ENCODE results near the gene SPATA13.
"Not testable (repeated sequence)": the region's sequence is repeated elsewhere in the genome, so short reads cannot be mapped to it uniquely, and the experiment has no call there.

The SPATA13 gene

DNA sequence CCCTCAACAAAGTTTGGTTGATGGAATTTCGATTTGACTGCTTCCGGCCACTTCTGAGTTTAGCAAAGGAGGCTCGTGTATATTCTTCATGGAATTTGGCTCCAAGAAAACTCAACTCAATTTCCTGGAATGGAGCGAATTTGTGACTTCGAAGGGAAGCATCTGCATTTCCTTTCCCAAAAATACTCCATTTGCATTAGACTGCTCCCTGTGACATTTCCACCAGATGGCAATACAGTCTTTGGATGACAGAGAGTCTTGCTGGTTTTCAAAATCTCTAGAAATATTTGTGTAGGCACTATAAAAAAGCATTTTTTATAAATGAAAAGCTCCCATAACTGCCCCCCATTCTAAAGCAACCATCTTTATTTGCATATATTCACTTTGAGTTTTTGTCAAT is 152.9 kb downstream of the SPATA13 start:
- DNase-seq (ENCODE audit: low read depth): no peak

DNA sequence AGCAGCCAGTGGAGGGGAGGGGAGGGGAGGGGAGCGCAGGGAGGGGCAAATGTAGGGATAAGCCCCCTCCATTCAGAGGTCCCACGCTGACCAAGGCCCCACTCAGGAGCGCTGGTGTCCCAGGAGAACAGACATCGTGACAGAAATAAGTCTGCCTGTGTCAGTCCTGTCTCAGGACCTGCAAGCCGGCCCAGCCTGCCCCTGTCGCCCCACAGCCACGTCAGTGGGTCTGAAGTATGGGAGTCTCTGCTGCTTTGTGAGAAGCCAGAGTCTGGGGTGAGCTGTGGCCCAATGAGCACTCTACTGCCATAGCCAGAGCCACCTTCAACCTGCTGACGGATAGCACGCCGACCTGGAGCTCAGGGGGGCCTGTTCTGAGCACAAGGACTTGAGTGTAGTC is 157.3 kb downstream of the SPATA13 start:
- DNase-seq (ENCODE audit: low read depth): not testable (repeated sequence)

DNA sequence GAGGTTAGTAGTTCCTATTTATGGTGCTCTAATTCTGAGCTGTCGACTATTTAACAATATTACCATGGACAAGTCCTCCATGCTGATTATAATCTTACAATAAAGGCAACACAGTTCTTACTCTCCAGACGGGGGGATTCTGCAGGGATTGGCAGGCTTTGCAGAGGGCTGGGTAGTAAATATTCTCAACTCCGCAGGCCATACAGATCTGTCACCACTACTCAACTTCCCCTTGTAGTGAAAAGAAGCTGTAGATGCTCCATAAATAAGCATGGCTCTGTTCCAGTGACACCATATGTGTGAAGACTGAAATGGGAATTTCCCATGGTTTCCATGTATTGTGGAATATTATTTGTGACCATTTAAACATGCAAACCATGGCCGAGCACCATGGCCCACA is 158.4 kb downstream of the SPATA13 start:
- not testable (repeated sequence) for DNase-seq (ENCODE audit: low read depth)

DNA sequence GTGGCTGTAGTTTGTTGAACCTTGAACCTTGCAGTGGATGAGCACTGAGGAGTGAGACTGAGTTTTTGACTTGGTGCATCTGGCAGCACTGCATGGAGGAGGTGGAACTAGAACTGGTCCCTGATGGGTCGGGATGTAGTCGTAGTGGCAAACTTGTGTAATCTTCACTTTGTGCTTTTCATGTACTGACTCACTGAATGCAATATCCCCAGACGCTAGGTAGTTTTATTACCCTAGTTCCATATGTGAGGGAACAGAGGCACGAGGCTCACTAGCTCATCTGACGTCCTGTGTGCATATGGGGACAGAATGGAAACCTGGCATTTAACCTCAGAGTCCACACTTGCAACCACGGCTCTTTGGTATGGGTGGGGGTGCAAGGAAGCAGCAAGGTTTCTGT is 159.1 kb downstream of the SPATA13 start:
- DNase-seq (ENCODE audit: low read depth): not testable (repeated sequence)

DNA sequence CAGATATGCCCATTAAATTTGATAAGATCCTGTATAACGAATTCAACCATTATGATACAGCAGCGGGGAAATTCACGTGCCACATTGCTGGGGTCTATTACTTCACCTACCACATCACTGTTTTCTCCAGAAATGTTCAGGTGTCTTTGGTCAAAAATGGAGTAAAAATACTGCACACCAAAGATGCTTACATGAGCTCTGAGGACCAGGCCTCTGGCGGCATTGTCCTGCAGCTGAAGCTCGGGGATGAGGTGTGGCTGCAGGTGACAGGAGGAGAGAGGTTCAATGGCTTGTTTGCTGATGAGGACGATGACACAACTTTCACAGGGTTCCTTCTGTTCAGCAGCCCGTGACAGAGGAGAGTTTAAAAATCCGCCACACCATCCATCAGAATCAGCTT is 160.9 kb downstream of the SPATA13 start:
- DNase-seq (ENCODE audit: low read depth): not testable (repeated sequence)

DNA sequence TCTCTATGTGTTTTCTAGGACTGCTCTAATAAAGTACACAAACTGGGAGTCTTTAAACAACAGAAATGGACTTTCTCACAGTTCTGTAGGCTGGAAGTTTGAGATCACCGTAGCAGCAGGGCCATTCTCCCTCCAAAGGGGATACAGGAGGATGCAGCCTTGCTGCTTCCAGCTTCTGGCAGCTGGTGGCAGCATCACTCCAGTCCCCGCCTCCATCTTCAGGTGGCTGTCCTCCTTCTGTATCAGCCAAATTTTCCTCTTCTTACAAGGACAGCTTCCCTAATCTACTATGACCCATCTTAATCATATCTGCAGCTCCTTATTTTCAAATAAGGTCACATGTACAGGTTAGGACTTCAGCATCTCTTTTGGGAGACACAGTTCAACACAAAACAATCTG is 161.9 kb downstream of the SPATA13 start:
- DNase-seq (ENCODE audit: low read depth): not testable (repeated sequence)

DNA sequence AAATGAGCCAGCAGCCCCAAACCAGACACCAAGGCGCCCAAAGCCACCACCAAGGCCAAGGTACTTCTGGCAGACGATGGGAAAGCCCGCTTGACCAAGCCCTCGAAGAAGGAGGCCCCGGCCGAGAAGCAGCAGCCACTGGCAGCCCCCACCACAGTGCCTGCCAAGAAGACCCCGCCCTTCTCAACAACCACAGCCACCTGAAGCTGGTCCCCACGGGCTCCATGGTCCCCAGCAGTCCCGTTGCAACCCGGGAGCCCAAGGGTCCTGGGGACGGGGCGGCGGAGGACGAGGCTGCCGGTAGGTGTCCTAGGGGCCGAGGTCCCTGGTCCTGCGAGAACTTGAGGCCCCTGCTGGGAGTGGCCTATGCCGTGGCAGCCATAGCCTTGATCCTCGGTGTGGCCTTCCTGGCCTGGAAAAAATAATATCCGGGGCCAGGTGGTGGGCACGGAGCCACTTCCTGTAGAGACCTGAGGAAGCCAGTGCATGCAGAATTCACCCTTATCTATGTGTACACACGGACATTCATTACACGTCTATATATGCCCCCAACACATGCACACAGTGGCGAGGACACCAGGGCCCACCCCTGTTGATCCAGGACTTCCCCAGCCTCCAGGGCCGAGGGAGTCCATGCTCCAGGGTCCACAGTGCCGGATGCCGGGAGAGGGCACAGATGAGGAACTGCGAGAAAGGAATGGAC is 162.7 kb downstream of the SPATA13 start:
- no peak for DNase-seq (ENCODE audit: low read depth)

DNA sequence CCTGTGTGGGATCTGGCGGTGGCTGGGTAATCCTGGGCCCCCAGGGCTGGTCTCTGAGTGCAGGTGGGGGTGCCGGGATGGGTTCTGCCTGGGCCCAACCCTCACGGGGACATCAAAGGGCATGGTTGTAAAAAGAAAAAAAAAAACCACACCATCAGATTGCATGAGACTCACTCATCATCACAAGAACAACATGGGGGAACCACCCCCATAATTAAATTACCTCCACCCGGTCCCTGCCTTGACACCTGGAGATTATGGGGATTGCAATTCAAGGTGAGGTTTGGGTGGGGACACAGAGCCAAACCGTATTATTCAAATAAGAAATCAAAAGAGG is 163.2 kb downstream of the SPATA13 start:
- DNase-seq (ENCODE audit: low read depth): no peak

DNA sequence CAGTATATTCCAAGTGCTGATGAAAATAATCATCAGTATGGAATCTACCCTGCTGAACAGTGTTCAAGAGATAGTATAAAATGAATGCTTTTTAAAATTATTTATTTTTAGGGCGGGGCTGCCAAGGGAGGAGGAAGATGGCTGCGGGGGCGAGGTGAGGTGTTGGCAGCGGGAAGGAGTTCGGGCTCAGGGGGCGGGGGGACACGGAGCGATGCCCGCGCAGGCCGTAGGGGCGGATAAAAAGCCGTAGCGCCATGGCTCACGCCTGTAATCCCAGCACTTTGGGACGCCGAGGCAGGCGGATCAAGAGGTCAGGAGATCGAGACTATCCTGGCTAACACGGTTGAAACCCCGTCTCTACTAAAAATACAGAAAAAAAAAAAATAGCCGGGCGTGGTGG is 167.1 kb downstream of the SPATA13 start:
- not testable (repeated sequence) for DNase-seq (ENCODE audit: low read depth)

DNA sequence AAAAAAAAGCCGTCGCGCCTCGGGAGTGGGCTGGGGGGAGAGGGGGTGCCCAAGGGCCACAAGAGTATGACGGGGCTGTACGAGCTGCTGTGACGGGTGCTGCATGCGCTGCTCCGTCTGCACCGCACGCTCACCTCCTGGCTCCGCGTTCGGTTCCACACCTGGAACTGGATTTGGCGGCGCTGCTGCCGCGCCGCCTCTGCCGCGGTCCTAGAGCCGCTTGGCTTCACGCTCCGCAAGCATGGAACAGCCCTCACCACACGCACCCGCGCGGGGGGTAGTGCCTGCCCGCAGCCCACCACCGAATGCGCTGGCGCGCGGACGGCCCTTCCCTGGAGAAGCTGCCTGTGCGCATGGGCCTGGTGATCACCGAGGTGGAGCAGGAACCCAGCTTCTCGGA is 167.6 kb downstream of the SPATA13 start:
- DNase-seq (ENCODE audit: low read depth): no peak

DNA sequence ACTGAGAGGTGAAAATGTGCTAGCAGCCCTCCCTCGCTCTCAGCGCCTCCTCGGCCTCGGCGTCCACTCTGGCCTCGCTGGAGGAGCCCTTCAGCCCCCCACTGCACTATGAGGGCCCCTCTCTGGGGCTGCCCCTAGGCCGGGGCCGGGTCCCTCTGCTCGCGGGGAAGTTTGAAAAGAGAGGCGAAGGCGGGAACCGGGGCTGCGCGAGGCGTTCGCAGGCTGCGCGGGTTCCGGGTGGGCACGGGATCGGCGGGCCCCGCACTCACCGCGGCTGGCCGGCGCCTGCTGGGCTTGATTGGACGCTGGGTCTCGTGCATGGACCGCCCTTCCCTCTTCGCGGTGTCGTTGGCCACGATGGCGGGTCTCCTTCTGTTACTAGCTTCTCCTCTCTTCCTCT is 178.2 kb downstream of the SPATA13 start:
- DNase-seq (ENCODE audit: low read depth): no peak

DNA sequence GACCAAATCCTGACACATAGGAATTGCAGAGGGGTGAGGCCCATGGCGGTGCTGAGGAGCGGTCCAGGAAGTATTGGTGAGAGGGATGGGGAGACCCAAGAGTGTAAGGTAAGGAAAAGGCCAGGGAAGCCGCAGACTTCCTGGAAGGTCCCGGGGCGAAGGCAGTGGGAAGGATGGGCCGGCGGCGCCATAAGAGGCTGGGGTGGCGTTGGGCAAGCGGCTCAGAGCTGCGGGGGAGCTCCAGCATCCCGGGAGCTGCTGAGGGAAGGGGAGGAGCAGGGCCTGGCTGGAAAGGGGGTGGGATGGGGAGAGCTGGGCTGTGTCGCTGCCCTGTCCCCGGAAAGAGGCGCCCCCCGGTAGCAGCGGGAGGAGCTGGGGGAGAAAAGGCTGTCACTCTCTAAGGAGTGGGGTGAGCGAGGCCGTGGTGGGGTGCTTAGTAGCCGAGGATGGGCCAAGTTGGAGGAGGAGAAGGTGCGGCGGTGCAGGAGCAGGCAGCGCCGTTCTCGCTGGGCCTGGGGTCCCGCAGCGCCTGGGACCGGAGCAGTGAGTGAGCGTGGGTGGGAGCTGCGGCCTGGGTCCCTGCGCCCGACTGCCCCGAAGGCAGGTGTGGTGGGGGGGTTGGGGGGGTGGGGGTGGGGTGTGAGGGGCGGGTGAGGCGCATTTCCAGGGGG is 179.6 kb downstream of the SPATA13 start:
- DNase-seq (ENCODE audit: low read depth): no peak

DNA sequence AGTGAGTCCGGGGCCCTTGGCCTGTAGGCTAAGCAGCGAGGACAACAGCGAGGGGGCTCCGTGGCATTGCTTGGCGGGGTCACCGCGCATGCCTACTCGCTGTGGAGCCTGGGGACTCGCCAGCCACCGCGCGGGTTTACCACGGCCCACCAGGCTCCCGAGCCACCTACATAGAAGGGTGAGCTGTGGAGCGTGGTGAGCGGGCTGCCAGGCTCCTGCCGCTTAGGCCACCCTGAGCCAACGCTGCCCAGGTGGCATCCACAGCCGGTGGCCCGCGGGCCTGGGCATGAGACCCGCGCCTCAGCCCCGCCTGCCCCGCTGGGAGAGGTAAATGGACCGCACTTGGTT is 180.1 kb downstream of the SPATA13 start:
- no peak for DNase-seq (ENCODE audit: low read depth)

DNA sequence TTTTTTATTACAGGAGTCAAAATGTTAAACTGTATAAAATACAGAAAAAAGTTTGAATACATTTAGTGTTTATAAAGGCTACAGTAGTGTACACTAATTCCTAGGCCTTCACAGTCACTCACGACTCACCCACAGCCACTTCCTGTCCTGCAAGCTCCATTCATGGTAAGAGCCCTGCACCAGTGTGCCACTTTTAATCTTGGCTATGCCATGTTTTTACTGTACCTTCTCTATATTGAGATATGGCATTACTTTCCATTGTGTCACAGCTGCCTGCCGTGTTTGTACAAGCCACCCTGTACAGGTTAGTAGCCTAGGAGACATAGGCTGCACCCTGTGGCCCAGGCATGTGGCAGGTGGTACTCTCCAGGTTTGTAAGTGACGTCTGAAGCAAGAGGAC is 180.9 kb downstream of the SPATA13 start:
- no peak for DNase-seq (ENCODE audit: low read depth)

DNA sequence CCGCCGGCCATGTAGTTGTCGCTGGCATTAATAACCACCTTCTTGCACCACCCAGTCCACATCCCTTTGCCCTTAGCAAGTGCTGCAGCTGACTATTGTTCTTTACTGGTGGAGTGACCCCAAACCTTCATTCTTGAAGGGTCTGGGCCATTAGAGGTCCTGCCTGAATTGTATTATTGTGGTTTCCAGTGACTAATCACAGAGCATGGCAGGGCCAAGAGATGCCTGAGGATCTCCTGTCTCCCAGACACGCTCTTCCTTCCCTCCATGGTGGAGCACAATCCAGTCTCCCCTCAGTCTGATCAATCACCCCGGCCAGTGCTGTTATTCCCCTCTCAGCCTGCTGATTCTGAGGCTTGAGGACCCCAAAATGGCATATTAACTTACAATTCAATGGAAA is 187.9 kb downstream of the SPATA13 start:
- DNase-seq (ENCODE audit: low read depth): no peak

DNA sequence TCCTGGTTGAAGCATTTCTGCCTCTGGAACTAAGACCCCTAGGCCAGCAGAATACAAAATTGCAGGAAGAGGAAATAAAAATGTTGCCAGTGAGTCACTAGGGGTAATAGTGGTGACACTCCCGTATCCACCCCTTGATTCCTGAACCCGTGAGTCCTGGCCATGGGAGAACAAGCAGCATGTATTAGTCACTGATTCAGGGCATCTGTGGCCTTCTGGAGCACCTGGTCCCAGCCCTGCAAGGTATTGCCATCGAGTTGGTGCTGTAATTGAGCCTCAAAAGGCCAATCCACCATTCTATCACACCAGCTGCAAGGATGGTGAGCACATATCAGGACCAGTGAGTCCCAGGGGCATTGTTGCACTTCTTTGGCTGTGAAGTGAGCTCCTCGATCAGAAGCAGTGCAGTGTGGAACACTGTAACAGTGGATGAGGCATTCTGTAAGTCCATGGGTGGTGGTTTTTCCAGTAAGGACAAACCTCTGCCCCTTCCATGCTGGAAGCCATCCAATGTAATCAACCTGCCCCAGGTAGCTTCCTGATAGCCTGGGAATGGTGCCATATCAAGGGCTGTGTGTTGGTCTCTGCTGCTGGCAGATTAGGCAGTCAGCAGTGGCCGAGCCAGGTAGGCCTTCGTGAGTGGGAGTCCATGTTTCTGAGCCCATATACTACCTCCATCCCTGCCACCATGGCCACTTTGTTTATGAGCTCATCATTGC is 188.4 kb downstream of the SPATA13 start:
- no peak for DNase-seq (ENCODE audit: low read depth)

DNA sequence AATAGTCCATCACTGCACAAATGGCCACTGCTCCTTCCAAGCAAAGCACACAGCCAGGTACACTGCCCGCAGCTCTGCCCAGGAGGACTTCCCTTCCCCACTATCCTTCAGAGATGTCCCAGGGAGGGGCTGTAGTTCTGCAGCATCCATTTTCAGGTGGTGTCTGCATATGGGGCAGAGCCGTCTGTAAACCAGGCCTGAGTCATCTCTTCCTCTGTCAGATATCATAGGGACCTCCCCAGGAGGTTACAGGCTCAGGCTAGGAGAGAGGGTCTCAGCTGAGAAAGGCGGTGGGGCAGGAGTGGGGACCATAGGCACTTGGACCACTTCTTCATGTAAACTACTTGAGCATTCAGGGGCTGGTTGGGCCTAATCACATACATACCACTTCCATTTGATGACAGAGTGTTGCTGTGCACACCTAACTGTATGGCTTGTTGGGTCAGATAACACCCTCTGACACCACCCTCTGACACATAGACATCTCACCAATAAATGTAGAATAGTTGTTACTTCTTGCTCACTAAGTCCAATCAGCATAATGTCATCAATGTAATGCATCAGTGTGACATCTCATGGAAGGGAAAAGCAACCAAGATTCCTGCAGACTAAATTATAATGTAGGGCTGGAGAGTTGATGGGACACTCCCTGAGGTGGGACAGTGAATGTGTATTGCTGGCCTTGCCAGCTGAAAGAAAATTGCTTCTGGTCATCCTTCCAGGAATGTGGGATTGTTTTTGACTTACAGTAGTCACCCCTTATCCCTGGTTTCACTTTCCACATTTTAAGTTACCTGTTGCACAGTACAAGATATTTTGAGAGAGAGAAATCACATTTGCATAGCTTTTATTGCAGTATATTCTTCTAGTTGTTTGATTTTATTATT is 189.5 kb downstream of the SPATA13 start:
- not testable (repeated sequence) for DNase-seq (ENCODE audit: low read depth)

DNA sequence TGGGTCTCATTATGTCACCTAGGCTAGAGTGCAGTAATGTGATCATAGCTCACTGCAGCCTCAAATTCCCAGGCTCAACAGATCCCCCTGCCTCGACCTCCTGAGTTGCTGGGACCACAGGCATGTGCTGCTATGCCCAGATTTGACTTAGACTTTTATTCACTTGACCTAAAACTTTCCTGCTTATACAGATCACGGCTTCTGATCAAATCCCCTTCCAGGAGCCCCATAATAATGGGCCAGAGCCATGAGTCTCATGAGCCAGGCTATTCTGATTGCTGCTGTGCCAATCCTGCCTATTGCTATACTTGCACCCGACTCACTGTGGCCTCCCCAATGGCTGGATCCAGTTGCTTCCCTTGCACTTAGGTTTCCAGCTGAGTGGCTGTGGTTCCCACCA is 190.9 kb downstream of the SPATA13 start:
- DNase-seq (ENCODE audit: low read depth): no peak

DNA sequence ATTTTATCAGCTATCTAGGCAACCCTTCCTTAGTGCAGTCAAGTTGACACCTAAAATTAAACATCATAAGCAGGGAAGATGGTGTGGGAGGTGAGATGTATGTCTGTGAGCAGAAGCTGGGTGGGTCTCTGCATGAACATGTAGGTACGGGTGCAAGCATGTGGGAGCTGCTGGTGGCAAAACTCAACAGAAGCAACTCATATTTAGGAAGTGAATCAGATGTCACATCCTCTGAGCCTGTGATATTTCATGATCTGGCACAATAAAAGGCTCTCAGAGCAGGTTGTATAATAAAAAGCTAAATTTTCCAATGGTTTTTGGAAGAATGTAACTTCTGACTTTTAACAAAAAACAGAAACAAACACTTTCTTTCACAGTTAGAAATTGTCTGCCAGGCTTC is 193.2 kb downstream of the SPATA13 start:
- DNase-seq (ENCODE audit: low read depth): no peak

DNA sequence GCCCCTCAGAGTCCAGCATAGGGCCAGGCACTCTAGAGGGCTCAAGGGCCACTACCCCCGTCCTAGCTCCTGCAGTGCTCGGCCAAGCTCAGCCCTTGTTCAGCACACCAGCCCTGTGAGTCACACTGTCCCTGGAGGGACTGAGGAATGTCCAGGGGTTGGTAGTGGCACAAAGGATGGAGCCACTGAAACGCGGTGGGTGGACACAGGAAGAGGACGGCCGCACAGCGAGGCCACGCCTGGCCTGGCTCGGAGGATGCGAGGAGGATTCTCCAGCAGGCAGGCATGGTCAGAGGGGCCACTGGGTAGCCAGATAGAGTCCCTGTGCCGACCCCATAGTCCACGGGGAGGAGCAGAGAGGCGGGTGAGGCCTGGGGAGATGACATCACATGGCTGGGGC is 194.6 kb downstream of the SPATA13 start:
- DNase-seq (ENCODE audit: low read depth): no peak

DNA sequence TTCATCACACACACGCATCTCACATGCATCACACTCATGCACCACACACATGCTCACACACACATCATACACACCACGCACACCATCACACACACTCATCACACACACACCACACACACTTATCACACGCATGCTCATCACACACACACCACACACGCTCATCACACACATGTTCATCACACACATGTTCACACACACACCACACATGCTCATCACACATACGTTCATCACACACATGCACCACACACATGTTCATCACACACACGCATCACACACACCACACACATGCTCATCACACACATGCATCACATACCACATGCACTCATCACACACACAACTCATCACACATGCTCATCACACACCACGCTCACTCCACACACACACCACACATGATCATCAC is 195.8 kb downstream of the SPATA13 start:
- DNase-seq (ENCODE audit: low read depth): no peak

All from HS-27A (cell line).